PC-9 (cell line): ENCODE measurements around the gene LYZL2.

Experiments used
- CTCF ChIP-seq: fragments of 200-600 bp; sonication (generic); conservative IDR thresholded peaks from 2 replicates; pipeline ENCODE4 v1.6.1; 2017; ENCODE audit warnings: mixed run types, antibody characterized with exemption, mild to moderate bottlenecking, moderate library complexity
- EZH2 ChIP-seq: fragments of 200-600 bp; sonication (generic); IDR thresholded peaks from 2 replicates; pipeline ENCODE4 v1.8.0; 2017; ENCODE audit warnings: antibody characterized with exemption, low read depth

GRCh38 chr10:30573721-30574431, 55.7 kb downstream of the LYZL2 start:
- TF ChIP-seq CTCF = no peak
- TF ChIP-seq EZH2 = no peak
